HG03097 (cell line): ENCODE data around the gene ELN.

Experiments
- ATAC-seq: cut with Tn5 transposase; IDR thresholded peaks from one replicate; pipeline ENCODE4 v1.9.1; 2021; ENCODE audit not compliant: unreplicated experiment, low FRiP score

ELN gene

DNA sequence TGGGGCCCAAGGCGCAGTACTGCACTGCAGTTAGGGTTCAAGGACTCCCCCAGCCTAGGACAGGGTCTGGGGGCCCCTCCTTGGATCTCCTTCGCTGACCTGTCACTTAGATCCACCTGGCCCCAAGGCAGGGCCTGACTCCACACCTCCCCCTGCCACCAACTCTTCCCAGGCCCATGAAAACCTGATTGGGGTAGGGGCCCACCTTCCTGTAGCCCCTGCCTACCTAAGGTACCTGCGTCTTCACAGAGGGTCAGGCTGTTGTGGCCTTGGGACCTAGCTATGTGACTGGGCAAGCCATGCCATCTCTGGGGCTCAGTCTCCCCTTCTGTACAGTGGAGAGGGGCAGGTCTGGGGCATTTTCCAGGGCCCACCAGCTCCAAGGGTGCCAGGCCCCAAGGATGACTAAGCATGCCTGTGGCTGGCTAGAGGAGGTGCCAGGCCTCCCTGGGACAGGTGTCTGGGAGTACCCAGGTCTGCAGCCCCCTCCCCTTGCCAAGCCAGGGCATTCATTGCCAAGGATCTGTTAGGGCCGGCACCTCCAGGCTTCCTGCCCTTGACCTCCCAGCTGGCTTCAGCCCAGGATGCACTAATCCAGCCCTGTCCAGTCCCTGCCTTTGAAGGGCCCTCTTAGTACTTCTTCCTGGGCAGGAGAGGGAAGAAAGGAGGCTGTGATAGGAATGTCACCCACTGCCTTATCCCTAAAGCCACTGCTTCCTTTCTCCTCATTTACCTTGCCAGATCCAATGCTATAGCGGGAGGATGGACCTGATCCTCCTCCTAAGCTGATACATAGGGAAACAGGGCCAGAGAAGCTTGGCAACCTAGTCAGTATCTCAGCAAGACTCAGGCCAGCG, 57.0 kb downstream of the ELN start:
- ATAC-seq: no peak

DNA sequence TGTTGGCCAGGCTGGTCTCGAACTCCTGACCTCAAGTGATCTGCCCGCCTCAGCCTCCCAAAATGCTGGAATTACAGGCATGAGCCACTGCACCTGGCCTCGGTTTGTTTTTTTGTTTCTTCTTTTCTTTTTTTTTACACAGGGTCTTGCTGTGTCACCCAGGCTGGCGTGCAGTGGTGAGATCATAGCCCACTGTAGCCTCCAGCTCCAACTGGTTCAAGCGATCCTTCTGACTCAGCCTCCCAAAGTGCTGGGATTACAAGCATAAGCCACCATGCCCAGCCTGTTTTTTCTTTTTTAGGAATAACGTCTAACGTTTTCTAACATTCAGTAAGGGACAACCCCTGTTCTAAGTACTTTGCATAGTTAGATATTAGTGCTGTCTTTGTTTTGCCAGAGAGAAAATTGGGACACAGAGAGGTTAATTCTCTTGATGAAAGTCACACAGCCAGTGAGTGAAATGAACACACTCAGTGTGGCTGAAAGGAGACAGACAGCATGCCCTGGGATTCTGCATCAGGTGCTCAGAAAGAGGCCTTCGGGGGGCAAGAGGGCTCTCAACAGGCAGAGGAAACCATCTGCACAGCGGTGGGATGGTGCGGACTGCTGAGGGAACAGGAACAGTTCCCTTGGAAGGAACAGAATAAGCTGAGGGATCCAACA, 59.9 kb downstream of the ELN start:
- ATAC-seq: no peak

DNA sequence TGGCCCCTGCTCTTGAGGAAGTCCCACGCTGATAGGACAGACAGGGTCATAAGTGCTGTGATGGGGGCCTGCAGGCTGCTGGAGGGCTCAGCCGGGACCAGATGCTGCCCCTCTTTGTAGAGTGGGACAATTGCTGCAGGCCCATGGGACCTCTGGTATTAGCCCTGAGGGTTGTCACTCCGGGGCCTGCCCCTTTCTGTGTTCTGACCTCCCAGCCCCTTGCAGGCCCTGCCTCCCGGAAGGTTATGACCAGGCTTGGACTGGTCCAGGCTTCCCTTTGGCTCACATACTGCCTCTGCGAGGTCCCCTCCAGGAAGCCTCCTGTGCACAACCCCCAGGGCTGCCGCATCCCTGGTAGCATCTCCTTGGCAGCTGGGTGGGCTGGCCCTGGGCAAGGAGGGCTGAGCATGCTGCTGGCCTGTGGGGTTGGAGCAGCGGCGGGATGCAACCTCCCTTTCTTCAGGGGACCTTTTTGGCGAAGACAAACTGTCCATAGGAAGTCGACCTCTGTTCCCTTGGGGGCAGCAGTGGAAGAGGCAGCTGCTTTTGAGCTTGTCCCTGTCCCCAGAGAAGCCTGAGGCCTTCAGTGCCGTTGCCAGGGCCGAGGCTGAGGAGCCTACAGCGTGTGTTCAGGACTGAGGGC, 64.5 kb downstream of the ELN start:
- no peak for ATAC-seq

DNA sequence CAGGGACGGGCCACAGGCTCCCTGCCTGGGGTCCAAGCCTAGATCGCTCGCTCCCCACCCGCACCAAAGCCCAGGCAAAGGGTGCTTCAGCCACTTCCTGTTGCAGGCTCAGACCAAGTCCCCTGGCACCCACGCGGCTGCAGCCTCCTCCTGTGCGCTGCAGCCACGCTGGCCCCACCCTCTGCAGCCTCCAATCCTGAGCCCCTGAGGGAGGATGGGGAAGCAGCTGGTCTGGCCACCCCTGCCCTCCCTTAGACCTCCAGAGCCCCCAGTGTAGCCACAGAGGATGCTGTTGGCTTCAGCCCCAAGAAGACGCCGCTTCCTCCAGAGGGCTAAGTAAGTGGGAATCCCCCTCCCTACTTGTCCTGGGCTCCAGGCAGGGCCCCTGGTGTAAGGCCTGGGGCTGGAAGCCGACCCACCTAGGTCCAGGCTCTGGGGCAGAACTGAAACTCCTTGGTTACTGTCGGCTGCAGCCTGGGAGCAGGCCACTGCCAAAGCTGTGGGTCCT, 65.0 kb downstream of the ELN start:
- no peak for ATAC-seq

DNA sequence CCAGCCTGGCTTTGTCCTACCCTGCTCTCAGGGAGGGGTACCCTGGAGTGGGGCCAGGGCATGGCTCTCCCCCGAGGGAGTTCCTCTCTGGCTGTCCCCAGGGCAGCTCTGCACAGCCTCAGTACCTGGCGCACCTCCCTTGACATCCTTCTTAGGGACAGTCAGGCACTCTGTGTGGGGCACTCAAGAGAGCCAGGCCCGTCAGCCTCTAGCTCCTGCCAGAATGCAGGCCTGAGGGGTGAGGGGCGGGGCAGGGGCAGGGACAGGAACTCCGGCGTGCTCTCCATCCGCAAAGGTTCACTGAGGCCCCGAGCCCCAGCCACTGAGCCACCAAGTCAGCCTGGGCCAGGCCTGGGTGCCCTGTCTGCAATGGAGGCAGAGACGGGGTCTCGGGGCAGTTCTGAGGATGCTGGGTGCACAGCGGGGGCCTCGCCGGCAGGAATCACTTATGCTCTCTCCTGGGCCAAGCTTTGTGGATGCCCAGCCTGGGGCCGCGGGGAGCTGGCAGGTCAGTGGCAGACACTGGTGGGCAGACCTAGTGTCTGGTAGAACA, 65.8 kb downstream of the ELN start:
- ATAC-seq: no peak

DNA sequence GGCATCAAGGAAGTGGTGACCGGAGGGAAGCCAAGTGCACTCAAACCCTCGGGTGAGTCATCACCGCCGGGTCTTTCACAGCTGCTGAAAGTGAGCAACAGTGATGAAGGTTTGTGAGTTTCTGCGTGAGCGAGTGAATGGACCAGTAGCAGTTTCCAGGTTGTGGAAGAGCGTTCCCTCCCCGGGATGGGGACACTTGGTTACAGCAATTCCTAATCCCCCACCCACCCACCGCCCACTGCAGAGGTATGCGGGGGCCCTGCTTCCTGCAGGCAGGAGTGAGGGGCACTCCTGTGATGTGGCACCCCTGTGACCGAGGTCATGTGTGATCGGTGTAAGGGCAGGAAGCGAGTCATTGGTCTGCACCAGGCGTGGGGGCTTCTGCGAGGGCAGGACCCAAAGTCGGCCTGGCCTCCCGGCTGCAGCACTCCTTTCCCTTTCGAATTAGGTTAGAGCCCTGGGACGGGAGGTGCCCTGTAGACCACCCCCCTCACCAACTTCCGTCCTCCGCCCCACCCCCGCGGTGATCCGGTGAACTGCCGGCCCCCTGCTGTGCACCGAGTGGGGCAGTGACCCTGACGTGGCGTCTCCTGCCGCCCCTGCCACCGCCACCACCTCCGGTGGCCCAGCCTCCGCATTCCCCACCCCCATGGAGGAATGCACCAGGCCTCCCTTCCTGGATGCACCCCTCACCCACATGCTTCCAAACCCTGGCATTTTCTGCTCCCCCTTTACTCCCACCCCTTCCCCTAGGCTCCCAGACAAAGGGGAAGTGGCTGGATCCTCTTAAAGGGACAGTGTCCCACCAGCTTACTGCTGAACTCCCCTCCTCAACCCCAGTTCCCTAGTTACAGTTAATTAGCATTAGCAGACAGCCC, 66.5 kb downstream of the ELN start:
- peak; percentile 35 for ATAC-seq

DNA sequence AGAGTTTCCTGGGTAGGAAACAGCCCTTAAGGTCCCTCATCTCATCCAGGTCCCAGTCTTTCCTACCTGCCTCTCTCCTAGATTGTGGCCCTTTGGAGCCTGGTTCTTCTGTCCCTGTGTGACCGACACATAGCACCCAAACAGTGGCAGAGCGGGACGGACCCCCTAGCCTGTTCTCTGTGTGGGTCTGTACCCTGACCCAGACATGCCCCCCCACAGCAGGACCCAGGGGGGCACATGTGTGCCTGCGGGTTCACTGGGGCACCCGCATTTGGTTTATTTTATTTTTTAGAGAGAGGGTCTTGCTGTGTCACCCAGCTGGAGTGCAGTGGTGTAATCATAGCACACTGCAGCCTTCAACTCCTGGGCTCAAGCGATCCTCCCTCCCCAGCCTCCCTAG, 67.2 kb downstream of the ELN start:
- ATAC-seq: no peak

DNA sequence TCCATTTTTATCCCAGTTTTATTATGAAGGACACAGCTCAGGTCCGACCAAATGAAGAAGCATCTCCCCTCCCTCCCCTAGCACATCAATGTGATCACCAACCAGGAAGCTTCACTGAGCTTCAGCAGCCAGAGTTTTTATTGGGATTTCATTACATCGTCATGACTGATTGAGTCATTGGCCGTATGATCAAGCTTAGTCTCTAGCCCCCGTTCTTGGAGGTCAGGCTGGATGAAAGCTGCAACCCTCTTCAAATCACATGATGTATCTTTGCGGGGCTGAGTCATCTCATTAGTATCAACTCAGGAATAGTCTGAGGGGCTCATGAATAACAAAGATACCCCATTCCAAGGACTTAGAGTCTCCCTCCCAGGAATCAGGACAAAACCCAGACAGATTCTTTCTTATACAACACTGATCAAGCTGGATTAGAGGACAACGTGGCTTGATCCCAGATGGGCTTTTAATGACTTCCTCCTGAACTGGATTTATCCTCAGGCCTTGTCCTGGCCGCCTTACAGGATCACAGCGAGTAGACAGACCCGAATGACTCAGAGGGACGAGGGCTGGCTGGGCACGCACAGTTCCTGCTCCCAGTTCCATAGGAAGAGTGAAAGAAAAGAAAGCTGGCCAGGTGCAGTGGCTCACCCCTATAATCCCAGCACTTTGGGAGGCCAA, 70.1 kb downstream of the ELN start:
- ATAC-seq: no peak

DNA sequence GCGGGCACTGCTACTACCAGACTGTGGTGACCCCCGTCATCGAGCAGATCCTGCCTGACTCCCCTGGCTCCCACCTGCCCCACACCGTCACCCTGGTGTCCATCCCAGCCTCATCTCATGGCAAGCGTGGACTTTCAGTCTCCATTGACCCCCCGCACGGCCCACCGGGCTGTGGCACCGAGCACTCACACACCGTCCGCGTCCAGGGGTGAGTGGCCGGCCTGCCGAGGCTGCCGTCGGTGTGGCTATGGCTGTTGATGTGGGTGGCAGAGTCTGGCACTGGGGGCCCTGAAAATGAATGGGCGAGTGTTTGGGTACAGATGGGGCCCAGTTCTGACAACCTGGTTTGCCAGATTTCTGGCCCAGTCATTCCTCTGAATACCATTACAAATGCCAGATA, 71.1 kb downstream of the ELN start:
- no peak for ATAC-seq

DNA sequence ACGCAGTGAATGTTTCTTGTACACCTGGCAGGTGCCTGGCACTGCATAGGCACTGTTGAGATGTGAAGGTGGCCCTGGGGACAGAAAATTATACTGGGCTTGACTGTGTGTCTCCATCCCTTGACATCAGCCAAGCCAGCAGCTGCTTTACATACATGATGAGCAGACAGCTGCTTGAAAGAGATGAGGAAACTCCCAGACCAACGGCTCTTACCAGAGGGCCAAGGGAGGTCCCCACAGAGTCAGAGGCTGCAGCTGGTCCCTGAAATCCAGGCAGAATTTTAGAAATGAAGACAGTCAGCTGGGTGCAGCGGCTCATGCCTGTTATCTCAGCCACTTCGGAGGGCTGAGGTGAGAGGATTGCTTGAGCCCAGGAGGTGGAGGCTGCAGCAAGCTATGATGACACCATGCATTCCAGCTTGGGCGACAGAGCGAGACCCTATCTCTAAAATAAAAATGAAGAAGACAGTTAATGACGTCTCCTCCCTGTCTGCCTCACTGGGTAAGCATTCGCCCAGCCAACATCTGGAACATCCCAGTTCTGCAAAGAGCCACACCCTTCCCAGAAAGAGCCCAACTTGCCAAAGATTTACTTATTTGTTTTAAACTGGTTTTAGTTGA, 73.2 kb downstream of the ELN start:
- peak; percentile 63 for ATAC-seq

DNA sequence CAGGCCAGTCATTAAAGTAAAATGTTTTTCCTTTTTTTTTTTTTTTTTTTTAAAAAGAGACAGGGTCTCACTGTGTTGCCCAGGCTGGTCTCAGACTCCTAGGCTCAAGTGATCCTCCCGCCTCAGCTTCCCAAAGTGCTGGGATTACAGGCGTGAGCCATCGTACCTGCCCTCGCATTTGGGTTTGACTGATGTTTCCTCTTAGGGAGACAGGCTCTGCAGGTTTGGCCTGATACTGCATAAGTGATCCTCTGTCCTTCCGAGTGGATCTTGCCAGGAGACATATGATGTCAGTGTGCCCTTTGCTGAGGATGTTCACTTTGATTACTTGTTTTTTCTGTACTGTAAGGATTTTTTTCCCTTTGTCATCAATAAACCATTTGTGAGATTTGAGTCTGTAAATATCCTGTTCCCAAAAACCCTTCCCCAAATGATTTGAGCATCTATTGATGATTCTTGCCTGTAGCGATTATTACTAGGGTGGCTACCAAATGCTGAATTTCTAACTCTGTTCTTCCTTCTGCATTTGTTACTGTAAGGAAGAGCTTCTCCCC, 75.3 kb downstream of the ELN start:
- no peak for ATAC-seq

DNA sequence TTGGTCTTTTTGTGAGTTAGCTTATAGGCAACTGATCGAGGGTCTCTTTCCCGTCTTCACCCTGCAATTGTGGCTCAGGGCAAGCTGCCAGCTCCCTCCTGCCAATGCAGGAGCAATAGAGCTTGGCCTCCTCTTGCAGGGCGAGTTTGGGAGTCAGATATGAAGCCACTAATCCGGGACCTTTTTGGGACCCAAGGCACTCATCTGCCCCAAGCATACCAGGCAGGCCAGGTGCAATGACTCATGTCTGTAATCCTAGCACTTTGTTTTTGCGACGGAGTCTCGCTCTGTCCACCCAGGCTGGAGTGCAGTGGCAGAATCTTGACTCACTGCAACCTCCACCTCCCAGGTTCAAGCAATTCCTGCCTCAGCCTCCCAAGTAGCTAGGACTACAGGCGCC, 76.7 kb downstream of the ELN start:
- no peak for ATAC-seq

DNA sequence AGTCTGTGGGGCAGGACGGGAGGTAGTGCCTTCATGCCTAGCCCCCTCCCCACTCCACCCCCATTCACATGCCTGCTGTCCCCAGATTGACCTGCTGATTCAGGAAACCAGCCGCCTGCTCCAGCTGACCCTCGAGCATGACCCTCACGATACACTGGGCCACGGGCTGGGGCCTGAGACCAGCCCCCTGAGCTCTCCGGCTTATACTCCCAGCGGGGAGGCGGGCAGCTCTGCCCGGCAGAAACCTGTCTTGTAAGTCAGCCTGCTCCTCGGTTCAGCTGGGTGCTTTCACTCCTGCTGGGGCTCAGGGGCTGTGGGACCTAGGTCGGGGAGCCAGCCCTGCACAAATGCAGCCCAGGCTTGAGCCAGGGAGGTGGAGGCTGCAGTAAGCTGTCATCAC, 78.0 kb downstream of the ELN start:
- no peak for ATAC-seq

DNA sequence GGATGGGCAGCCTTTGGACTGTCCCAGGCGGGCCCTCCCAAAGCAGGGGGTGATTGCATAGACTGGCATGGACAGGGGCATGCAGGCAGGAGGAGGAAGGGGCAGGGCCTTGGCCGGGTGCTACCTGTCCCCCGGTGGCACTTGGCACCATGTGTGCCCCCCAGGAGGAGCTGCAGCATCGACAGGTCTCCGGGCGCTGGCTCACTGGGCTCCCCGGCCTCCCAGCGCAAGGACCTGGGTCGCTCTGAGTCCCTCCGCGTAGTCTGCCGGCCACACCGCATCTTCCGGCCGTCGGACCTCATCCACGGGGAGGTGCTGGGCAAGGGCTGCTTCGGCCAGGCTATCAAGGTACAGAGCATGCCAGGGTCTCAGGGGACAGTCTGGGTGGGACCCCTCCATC, 78.9 kb downstream of the ELN start:
- ATAC-seq: no peak

DNA sequence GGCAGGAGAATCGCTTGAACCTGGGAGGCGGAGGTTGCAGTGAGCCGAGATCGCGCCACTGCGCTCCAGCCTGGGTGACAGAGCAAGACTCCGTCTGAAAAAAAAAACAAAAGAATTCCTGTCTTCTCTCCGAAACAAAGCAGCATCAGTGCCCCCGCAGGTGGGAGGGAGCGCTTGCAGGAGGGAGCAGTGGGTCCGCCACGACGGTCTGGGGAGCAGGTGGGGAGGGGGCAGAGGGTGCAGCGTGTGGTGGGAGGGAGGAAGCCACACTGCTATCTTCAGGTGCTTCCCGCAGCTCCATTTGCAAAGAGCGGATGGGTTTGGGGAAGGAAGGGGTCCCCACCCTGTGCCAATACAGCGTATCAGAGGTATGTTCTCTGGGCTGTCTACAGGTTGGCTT, 87.4 kb downstream of the ELN start:
- ATAC-seq: no peak

DNA sequence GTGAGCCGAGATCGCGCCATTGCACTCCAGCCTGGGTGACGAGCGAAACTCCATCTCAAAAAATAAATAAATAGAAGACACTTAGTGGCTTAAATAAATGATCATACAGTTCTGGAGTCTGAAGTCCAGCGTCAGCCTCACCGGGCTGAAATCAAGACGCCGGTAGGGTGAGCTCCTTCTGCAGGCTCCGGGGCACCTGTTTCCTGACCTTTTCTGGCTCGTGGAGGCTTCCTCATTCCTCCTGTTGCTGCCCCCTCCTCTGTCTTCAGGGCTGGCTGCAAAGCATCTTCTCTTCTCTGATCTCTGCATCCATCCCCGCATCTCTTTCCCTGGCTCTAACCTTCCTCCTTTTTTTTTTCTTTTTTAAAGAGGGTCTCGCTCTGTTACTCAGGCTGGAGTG, 88.4 kb downstream of the ELN start:
- ATAC-seq: no peak
